Neutrophil (primary cell): ENCODE measurements around the gene SNRNP40.

Experiments used
- H3K27ac ChIP-seq: fragments of 200-600 bp; sonication (generic); 2 replicates; pipeline ENCODE4 v1.5.1; 2016; ENCODE audit warnings: mild to moderate bottlenecking, moderate library complexity
- H3K27me3 ChIP-seq: fragments of 200-600 bp; sonication (generic); 2 replicates; pipeline ENCODE4 v1.6.0; 2016; ENCODE audit warnings: mild to moderate bottlenecking
- H3K36me3 ChIP-seq: fragments of 200-600 bp; sonication (generic); 2 replicates; pipeline ENCODE4 v1.5.1; 2017
- H3K4me1 ChIP-seq, 2 experiments: fragments of 200-600 bp in 1 of 2; sonication (generic) in 1 of 2; 1 replicate in 1 of 2; 2 replicates in 1 of 2; pipeline versions ENCODE4 v1.5.1 to v1.6.1; 2013 to 2016; ENCODE audit warnings: low read depth in 1 of 2, low read length in 1 of 2, mild to moderate bottlenecking in 1 of 2, moderate library complexity in 1 of 2; ENCODE audit not compliant: control insufficient read depth in 1 of 2, insufficient read depth in 1 of 2
- H3K4me3 ChIP-seq, 2 experiments: fragments of 200-600 bp in 1 of 2; sonication (generic) in 1 of 2; 1 replicate in 1 of 2; 2 replicates in 1 of 2; pipeline ENCODE4 v1.5.1; 2013 to 2016; ENCODE audit warnings: low read depth in 1 of 2, low read length in 1 of 2, mild to moderate bottlenecking in 1 of 2, moderate library complexity in 1 of 2
- H3K9me3 ChIP-seq: fragments of 200-600 bp; sonication (generic); 2 replicates; pipeline ENCODE4 v1.5.1; 2016
- TF ChIP-seq, protein P1 (sequence below): fragments of 200-600 bp; sonication (generic); IDR thresholded peaks from 2 replicates; pipeline ENCODE4 v1.5.1; 2016; ENCODE audit warnings: antibody characterized with exemption

Gene SNRNP40

DNA sequence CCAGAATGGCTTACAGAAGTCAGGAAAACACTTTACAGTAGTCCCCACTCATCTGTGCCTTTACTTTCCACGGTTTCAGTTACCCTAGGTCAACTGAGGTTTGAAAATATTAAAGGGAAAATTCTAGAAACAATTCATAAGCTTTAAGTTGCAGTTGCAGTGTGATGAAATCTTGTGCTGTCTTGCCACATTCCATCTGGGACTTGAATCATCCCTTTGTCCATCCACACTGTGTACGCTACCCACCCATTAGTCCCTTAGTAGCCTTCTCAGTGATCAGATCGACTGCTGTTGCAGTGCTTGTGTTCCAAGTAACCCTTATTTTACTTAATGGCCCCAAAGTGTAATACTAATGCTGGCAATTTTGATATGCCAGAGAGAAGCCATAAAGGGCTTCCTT lies 30.8 kb upstream of the SNRNP40 start:
- Histone ChIP-seq H3K9me3 (no peaks in the 10 kb centered on the region), H3K27me3 (no peaks in the 10 kb centered on the region), H3K4me1 (no peaks in the 10 kb centered on the region), H3K27ac (no peak overlapping the region), H3K36me3 (peaks cover 20% of the 10 kb centered on the region), H3K4me3 (no peak overlapping the region)
- TF ChIP-seq, protein P1, sequence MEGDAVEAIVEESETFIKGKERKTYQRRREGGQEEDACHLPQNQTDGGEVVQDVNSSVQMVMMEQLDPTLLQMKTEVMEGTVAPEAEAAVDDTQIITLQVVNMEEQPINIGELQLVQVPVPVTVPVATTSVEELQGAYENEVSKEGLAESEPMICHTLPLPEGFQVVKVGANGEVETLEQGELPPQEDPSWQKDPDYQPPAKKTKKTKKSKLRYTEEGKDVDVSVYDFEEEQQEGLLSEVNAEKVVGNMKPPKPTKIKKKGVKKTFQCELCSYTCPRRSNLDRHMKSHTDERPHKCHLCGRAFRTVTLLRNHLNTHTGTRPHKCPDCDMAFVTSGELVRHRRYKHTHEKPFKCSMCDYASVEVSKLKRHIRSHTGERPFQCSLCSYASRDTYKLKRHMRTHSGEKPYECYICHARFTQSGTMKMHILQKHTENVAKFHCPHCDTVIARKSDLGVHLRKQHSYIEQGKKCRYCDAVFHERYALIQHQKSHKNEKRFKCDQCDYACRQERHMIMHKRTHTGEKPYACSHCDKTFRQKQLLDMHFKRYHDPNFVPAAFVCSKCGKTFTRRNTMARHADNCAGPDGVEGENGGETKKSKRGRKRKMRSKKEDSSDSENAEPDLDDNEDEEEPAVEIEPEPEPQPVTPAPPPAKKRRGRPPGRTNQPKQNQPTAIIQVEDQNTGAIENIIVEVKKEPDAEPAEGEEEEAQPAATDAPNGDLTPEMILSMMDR, result no peak

DNA sequence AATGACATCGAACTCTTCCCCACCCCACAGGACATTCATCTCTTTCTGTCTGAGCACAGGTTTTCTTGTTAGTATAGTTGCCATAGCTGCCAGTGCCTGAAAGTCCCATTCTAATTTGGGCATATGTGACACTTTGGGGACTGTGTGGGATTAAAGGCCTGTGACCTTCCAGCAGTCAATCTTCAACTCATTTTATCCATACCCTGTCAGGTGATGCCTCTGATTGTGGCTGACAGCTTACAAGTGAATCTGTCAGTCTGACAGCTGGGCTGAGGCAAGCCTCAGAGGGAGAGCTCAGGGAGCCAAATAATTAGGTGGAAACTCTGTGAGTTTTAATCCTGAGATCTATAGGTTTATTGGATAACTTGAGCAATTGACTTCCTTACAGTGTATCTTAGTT lies 29.9 kb upstream of the SNRNP40 start:
- Histone ChIP-seq H3K9me3 (no peaks in the 10 kb centered on the region), H3K27ac (no peak overlapping the region), H3K27me3 (no peaks in the 10 kb centered on the region), H3K4me1 (no peaks in the 10 kb centered on the region), H3K4me3 (no peak overlapping the region), H3K36me3 (peaks cover 20% of the 10 kb centered on the region)
- TF ChIP-seq, protein P1, result no peak

DNA sequence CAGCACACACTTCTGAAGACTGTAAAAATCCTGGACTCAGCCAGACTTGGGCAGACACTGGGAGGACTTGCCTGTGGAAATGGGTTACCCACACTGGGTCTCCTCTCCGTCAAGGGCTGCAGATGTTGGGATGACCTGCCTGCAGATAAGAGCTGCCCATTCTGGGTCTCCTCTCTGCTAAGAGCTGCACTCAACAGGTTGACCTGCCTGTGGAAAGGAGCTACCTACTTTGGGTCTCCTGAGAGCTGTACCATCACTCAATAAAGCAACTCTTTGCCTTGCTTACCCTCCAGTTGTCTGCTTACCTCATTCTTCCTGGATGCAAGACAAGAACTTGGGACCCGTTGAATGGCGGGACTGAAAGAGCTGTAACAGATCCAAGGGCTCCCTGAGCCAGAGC lies 28.4 kb upstream of the SNRNP40 start:
- Histone ChIP-seq H3K36me3 (peaks cover 24% of the 10 kb centered on the region), H3K4me3 (no peak overlapping the region), H3K4me1 (no peaks in the 10 kb centered on the region)

DNA sequence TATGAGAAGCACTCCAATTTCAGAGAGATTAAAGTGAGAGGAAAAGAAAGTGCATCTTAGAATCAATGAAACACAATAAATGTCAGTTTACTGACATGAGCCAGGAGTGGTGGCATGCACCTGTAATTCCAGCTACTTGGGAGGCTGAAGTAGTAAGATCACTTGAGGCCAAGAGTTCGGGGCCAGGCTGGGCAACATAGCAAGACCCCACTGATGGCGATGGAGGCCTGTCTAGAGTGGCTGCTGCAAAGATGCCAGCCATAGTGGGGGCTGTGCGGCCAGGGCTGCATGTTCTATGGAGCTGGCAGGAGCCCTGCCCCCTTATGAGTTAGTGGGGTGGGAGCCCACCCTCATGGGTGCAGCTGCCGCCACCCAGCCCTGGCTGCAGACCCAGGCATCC lies 27.5 kb upstream of the SNRNP40 start:
- Histone ChIP-seq H3K27me3 (no peaks in the 10 kb centered on the region), H3K4me3 (no peak overlapping the region), H3K4me1 (no peaks in the 10 kb centered on the region), H3K27ac (no peak overlapping the region), H3K9me3 (no peaks in the 10 kb centered on the region), H3K36me3 (peaks cover 31% of the 10 kb centered on the region)
- TF ChIP-seq, protein P1, result no peak

More for the DNA sequence above, 28.4 kb upstream of the SNRNP40 start:
- H3K9me3 ChIP-seq, result no peaks in the 10 kb centered on the region
- no peaks in the 10 kb centered on the region for H3K27me3 ChIP-seq
- TF ChIP-seq, protein P1, result no peak
- H3K27ac ChIP-seq, result no peak overlapping the region

DNA sequence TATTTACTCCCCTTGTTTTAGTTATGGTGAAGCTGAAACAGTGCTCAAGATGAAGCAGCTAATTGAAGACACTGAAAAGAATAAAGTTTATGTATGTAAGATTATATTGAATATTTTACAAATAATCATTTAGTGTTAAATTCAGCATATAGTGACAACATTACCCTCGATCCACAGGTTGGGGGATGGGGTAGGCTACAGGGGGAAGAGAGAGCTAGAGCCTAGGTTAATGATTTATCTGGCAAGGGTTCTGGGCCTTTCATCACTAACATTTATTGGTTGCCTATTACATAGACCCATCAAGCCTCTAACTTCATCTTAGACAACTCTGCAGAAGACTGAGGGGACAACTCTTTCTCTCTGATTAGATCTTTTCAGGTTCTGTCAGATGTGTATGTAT lies 21.6 kb upstream of the SNRNP40 start:
- TF ChIP-seq, protein P1, result no peak
- Histone ChIP-seq H3K36me3 (peaks cover 68% of the 10 kb centered on the region), H3K27me3 (no peaks in the 10 kb centered on the region), H3K9me3 (no peaks in the 10 kb centered on the region), H3K27ac (no peak overlapping the region), H3K4me1 (no peaks in the 10 kb centered on the region), H3K4me3 (no peak overlapping the region)

DNA sequence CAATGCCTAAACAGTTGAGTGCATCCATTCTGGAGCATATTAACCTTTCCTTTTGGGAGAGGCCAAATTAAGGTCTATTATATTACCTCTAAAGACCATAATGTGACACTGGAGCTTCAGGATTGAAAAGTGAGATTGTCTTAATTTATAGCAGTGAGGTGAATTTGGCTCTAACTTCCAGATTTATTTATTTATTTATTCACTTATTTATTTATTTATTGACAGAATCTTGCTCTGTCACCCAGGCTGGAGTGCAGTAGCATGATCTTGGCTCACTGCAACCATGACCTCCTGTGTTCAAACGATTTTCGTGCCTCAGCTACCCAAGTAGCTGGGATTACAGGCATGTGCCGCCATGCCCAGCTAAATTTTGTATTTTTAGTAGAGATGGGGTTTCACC lies 19.3 kb upstream of the SNRNP40 start:
- H3K9me3 ChIP-seq, result no peaks in the 10 kb centered on the region
- TF ChIP-seq, protein P1, result no peak
- peaks cover 90% of the 10 kb centered on the region for H3K36me3 ChIP-seq

More for the DNA sequence above, 19.3 kb upstream of the SNRNP40 start:
- Histone ChIP-seq H3K4me3 (no peak overlapping the region), H3K4me1 (no peaks in the 10 kb centered on the region), H3K27ac (no peak overlapping the region), H3K27me3 (no peaks in the 10 kb centered on the region)
